ENCODE measurements around the gene RAB44. TPM values are rescaled to one million over a fixed set of nuclear protein-coding genes. Genes with fewer than 3 reads are reported as not detected.
A peak's percentile ranks its signal among the peaks of the same experiment; 100 is the strongest.
"Not testable (repeated sequence)": the region's sequence is repeated elsewhere in the genome, so short reads cannot be mapped to it uniquely, and the experiment has no call there.

The RAB44 gene
- total RNA-seq, 1 donor from 2014 or later = not detected

DNA sequence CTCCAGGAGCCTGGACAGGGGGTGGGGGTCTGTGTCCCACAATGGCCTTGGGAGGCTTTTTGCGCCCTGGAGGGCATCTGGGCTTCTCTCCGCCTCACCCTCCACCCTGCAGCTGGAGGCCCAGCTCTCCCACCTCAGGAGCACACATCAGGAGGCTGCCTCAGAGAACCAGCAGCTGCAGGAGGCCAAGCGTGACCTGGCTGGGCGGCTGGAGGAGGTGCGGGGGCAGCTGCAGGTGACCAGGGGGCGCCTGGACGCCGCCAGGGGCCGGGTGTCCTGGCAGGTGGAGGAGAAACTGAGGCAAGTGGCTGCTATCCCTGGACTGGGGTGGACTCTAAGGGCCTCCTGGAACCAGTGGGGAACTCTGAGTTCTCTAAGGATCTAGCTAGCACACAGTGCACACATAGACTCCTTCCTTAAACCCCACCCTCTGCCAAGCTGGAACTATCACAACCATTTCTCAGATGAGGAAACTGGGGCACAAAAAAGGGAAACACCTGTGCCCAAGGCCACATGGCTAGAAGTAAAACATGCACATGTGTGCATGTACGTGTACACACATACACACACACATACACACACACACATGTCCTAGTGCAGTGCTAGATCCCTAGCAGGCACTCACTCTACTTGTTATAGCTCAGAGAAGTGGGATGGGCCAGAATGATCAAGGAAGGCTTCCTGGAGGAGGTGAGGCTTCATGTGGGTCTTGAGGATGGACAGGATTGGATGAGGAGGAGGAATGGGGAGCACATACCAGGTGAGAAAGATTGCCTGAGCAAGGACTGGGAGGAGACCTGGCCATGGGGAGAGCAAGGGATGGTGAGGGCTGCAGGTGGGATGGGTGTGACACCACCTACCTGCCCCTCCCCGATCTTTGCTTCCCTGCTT, 22.9 kb downstream of the RAB44 start:
- no peak overlapping the region for H3K9ac ChIP-seq (ENCODE audit: low read depth in 1 of 3, low read length in 3 of 3)
- no peaks in the 10 kb centered on the region for H3K9me3 ChIP-seq (ENCODE audit: control insufficient read depth in 3 of 3, low read length in 3 of 3)
- H3K27ac ChIP-seq (ENCODE audit: low read depth, low read length) = no peak overlapping the region
- no peaks in the 10 kb centered on the region for H3K27me3 ChIP-seq (ENCODE audit: control insufficient read depth in 3 of 3, insufficient read depth in 3 of 3, low read length in 3 of 3)
- no peak overlapping the region for H3K4me3 ChIP-seq (ENCODE audit: low read length in 3 of 3)
- no peaks in the 10 kb centered on the region for H3K36me3 ChIP-seq (ENCODE audit: control insufficient read depth in 3 of 3, insufficient read depth in 3 of 3, low read length in 3 of 3)
- no peaks in the 10 kb centered on the region for H3K4me1 ChIP-seq (ENCODE audit: control insufficient read depth in 3 of 3, insufficient read depth in 3 of 3, low read length in 3 of 3)

DNA sequence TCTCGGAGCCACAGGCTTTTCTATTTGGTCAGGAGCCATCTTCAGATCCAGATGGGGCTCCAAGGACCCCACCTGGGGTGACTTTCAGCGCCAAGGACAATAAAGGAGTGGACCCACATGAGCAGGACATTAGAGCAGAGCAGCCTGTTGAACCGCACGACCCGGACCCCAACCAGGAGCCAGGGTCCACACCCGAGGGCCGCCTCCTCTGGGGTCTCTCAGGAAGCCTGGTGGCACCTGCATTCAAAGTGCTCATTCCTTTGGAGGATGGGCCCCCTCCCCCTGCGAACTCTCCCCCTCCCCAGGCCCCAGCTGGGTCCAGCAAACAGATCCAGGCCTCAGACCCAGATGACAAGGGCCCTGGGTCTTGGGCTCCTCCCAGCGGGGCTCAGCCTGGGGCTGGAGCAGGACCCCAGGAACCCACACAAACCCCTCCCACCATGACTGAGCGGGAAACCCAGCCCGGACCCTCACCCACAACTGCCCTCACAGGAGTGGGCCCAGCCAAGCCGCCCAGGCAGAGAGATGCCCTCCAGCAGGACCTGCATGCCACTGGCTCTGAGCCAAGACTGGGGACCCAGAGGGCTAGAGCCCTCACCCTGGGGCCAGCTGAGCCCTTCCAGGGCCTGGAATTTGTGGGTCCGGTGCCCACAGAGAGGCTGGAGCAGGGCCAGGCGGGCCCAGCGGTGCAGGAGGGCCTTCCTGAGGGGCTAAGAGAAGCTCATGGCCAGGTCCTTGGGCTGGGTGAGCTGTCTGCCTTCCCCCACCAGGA, 23.9 kb downstream of the RAB44 start:
- no peak overlapping the region for H3K4me3 ChIP-seq (ENCODE audit: low read length in 3 of 3)
- H3K27ac ChIP-seq (ENCODE audit: low read depth, low read length) = no peak overlapping the region
- no peaks in the 10 kb centered on the region for H3K9me3 ChIP-seq (ENCODE audit: control insufficient read depth in 3 of 3, low read length in 3 of 3)

DNA sequence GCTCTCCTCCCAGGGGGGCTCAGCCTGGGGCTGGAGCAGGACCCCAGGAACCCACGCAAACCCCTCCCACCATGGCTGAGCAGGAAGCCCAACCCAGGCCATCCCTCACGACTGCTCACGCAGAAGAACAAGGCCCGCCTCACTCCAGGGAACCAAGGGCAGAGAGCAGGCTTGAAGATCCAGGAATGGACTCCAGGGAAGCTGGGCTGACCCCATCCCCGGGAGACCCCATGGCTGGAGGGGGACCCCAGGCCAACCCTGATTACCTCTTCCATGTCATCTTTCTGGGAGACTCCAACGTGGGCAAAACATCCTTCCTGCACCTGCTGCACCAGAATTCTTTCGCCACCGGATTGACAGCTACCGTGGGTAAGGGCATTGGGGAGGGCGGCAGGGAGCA, 24.7 kb downstream of the RAB44 start:
- H3K4me3 ChIP-seq (ENCODE audit: low read length in 3 of 3) = no peak overlapping the region
- no peak overlapping the region for H3K9ac ChIP-seq (ENCODE audit: low read depth in 1 of 3, low read length in 3 of 3)

More for the DNA sequence above, 23.9 kb downstream of the RAB44 start:
- no peaks in the 10 kb centered on the region for H3K4me1 ChIP-seq (ENCODE audit: control insufficient read depth in 3 of 3, insufficient read depth in 3 of 3, low read length in 3 of 3)
- H3K27me3 ChIP-seq (ENCODE audit: control insufficient read depth in 3 of 3, insufficient read depth in 3 of 3, low read length in 3 of 3) = no peaks in the 10 kb centered on the region
- no peaks in the 10 kb centered on the region for H3K36me3 ChIP-seq (ENCODE audit: control insufficient read depth in 3 of 3, insufficient read depth in 3 of 3, low read length in 3 of 3)
- no peak overlapping the region for H3K9ac ChIP-seq (ENCODE audit: low read depth in 1 of 3, low read length in 3 of 3)

DNA sequence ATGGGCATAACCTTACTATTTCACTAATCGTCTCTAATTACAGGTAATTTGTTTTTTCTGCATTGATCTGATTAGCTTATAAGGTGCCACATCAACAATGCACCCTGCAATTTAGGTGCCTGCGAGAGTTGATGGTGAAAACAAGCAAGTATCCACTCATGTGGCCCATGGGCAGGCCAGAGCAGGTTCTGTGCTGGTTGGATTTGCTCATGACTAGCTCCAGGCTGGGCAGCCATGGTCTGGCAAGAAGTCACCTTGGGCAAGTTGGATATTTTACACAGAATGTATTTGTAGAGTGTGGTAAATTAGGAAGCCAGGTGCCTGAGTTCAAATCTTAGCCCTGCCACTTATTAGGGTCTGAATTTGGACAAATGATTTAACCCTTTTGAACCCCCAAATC, 25.3 kb downstream of the RAB44 start:
- Histone ChIP-seq H3K4me1 (ENCODE audit: control insufficient read depth in 3 of 3, insufficient read depth in 3 of 3, low read length in 3 of 3) (no peaks in the 10 kb centered on the region), H3K9me3 (ENCODE audit: control insufficient read depth in 3 of 3, low read length in 3 of 3) (no peaks in the 10 kb centered on the region), H3K27me3 (ENCODE audit: control insufficient read depth in 3 of 3, insufficient read depth in 3 of 3, low read length in 3 of 3) (no peaks in the 10 kb centered on the region), H3K9ac (ENCODE audit: low read depth in 1 of 3, low read length in 3 of 3) (no peak overlapping the region), H3K36me3 (ENCODE audit: control insufficient read depth in 3 of 3, insufficient read depth in 3 of 3, low read length in 3 of 3) (no peaks in the 10 kb centered on the region), H3K27ac (ENCODE audit: low read depth, low read length) (no peak overlapping the region), H3K4me3 (ENCODE audit: low read length in 3 of 3) (no peak overlapping the region)

More for the DNA sequence above, 24.7 kb downstream of the RAB44 start:
- Histone ChIP-seq H3K4me1 (ENCODE audit: control insufficient read depth in 3 of 3, insufficient read depth in 3 of 3, low read length in 3 of 3) (no peaks in the 10 kb centered on the region), H3K27me3 (ENCODE audit: control insufficient read depth in 3 of 3, insufficient read depth in 3 of 3, low read length in 3 of 3) (no peaks in the 10 kb centered on the region), H3K36me3 (ENCODE audit: control insufficient read depth in 3 of 3, insufficient read depth in 3 of 3, low read length in 3 of 3) (no peaks in the 10 kb centered on the region), H3K9me3 (ENCODE audit: control insufficient read depth in 3 of 3, low read length in 3 of 3) (no peaks in the 10 kb centered on the region), H3K27ac (ENCODE audit: low read depth, low read length) (no peak overlapping the region)

DNA sequence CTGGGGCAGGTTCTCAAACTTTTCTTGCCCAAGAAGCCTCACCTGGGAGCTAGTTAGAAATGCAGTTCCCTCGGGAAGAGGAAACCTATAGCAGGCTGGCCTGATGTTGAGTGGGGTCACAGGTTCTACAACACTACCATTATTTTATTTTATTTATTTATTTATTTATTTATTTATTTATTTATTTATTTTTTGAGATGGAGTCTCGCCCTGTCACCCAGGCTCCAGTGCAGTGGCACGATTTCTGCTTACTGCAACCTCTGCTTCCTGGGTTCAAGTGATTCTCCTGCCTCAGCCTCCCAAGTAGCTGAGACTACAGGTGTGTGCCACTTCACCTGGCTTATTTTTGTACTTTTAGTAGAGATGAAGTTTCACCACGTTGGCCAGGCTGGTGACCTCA, 26.4 kb downstream of the RAB44 start:
- not testable (repeated sequence) for H3K27ac ChIP-seq (ENCODE audit: low read depth, low read length); H3K9me3 ChIP-seq (ENCODE audit: control insufficient read depth in 3 of 3, low read length in 3 of 3); H3K36me3 ChIP-seq (ENCODE audit: control insufficient read depth in 3 of 3, insufficient read depth in 3 of 3, low read length in 3 of 3); H3K4me1 ChIP-seq (ENCODE audit: control insufficient read depth in 3 of 3, insufficient read depth in 3 of 3, low read length in 3 of 3); H3K27me3 ChIP-seq (ENCODE audit: control insufficient read depth in 3 of 3, insufficient read depth in 3 of 3, low read length in 3 of 3); H3K9ac ChIP-seq (ENCODE audit: low read depth in 1 of 3, low read length in 3 of 3); H3K4me3 ChIP-seq (ENCODE audit: low read length in 3 of 3)

DNA sequence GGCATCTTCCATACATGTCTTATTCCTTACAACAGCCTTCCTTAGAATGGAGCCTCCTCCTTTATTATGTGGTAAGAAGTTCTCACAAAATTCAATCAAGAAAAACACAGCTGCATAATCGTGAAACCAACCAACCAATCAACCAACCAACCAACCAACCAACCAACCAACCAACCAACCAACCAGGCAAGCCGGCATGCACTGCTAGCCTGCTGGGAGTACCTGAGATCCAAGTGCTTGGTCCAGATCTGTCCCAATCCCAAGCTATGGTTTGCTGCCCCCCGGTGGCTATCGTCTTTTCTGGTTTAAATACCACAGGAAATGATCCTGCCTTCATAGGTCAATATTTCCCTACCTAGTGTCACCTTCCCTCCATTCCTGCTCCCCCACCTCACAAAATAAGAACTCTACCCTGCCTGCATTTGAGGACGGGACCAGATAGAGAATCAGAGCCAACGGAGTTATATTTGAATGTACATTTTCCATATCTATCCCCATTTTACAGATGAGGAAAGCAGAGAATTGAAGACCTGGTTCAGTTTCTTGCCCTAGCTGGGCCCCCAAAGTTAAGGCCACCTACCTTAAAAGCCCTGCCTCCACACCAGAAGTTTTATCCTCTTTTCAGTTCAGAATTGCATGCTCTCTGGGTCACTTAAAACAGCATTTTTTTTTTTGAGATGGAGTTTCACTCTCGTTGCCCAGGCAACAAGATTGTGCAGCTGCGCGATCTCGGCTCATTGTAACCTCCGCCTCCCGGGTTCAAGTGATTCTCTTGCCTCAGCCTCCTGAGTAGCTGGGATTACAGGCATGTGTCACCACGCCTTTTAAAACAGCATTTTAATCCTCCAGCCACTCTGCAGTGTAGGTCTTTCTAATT, 27.1 kb downstream of the RAB44 start:
- no peak overlapping the region for H3K27ac ChIP-seq (ENCODE audit: low read depth, low read length)
- H3K27me3 ChIP-seq (ENCODE audit: control insufficient read depth in 3 of 3, insufficient read depth in 3 of 3, low read length in 3 of 3) = no peaks in the 10 kb centered on the region
- no peak overlapping the region for H3K9ac ChIP-seq (ENCODE audit: low read depth in 1 of 3, low read length in 3 of 3)
- no peak overlapping the region for H3K4me3 ChIP-seq (ENCODE audit: low read length in 3 of 3)
- no peaks in the 10 kb centered on the region for H3K36me3 ChIP-seq (ENCODE audit: control insufficient read depth in 3 of 3, insufficient read depth in 3 of 3, low read length in 3 of 3)
- H3K9me3 ChIP-seq (ENCODE audit: control insufficient read depth in 3 of 3, low read length in 3 of 3) = no peaks in the 10 kb centered on the region
- peaks cover 0 to 4% (median 3%) of the 10 kb centered on the region in 3 donors for H3K4me1 ChIP-seq (ENCODE audit: control insufficient read depth in 3 of 3, insufficient read depth in 3 of 3, low read length in 3 of 3)

DNA sequence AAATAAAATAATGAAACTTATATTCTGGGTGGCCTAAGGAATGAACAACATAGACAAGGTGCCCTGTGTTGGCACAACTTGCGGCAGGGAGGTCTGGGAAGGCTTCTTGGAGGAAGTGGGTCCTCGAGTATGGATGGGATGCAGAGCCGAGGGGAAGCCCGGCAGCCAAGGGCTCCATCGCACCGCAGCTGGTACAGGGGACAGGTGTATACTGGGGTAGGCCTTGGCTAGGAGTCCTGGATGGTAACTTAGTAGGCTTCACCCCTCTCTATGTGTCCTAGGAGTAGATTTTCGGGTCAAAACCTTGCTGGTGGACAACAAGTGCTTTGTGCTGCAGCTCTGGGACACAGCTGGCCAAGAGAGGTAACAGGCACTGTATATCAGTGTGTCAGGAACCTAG, 28.0 kb downstream of the RAB44 start:
- Histone ChIP-seq H3K4me1 (ENCODE audit: control insufficient read depth in 3 of 3, insufficient read depth in 3 of 3, low read length in 3 of 3) (peaks cover 0 to 4% (median 3%) of the 10 kb centered on the region in 3 donors), H3K9ac (ENCODE audit: low read depth in 1 of 3, low read length in 3 of 3) (no peak overlapping the region)

DNA sequence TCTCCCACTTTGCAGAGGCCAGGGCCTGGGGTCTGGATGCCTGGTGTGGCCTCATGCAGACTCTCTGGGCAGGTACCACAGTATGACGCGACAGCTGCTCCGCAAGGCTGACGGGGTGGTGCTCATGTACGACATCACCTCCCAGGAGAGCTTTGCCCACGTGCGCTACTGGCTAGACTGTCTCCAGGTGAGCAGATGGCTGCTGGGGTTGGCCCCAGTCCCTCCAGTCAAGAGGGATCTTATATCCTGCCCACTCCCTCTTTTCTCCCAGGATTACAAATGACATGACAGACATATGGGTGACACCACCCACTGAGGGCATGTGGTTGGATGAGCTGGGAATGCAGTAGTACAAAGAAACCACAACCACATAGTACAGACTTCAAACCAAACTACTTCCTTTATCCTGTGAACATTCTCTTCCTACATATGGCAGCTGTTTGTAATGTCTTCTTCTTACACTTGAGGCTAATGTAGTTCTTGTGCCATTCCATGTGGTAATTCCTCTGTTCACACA, 29.9 kb downstream of the RAB44 start:
- H3K9me3 ChIP-seq (ENCODE audit: control insufficient read depth in 3 of 3, low read length in 3 of 3) = no peaks in the 10 kb centered on the region
- no peak overlapping the region for H3K4me3 ChIP-seq (ENCODE audit: low read length in 3 of 3)

More for the DNA sequence above, 28.0 kb downstream of the RAB44 start:
- H3K27ac ChIP-seq (ENCODE audit: low read depth, low read length) = no peak overlapping the region
- H3K27me3 ChIP-seq (ENCODE audit: control insufficient read depth in 3 of 3, insufficient read depth in 3 of 3, low read length in 3 of 3) = no peaks in the 10 kb centered on the region
- no peaks in the 10 kb centered on the region for H3K36me3 ChIP-seq (ENCODE audit: control insufficient read depth in 3 of 3, insufficient read depth in 3 of 3, low read length in 3 of 3)
- no peaks in the 10 kb centered on the region for H3K9me3 ChIP-seq (ENCODE audit: control insufficient read depth in 3 of 3, low read length in 3 of 3)
- H3K4me3 ChIP-seq (ENCODE audit: low read length in 3 of 3) = no peak overlapping the region

DNA sequence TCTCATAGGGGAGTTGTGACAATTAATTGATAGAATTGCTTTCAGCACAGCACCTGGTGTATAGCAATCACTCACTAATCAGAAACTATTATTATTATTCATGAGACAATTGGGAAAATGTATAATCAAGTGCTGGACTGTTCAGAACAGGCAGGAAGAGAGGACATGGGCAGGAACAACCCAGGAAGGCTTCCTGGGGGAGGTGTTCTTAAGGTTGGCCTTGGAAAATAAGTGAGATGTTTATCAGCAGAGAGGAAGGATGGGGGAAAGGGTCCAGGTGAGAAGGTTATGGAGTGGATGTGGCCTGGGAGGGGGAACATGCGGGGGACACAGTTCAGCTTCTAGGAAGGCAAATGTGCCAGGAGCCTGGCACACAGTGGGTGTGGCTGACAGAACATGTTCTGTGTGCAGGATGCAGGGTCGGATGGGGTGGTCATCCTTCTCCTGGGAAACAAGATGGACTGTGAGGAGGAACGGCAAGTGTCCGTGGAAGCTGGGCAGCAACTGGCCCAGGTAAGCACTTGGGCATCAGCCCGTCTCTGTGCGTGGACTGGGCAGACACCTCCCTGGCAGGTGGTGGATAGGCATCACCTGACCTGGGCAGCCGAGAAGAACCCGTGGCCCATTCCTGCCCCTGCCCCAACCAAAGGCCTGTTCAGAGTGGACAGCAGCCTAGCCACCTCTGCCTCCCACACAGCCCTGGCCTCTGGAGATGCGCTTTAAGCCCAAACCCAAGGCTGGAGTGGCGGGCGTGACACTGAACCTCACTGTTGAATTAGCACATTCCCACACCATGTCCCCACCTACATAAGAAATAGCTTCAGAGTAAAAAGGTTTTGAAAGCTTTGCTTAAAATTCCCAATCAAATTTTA, 30.9 kb downstream of the RAB44 start:
- Histone ChIP-seq H3K27me3 (ENCODE audit: control insufficient read depth in 3 of 3, insufficient read depth in 3 of 3, low read length in 3 of 3) (no peaks in the 10 kb centered on the region), H3K36me3 (ENCODE audit: control insufficient read depth in 3 of 3, insufficient read depth in 3 of 3, low read length in 3 of 3) (no peaks in the 10 kb centered on the region), H3K4me1 (ENCODE audit: control insufficient read depth in 3 of 3, insufficient read depth in 3 of 3, low read length in 3 of 3) (peaks cover 3 to 13% (median 6%) of the 10 kb centered on the region in 3 donors), H3K27ac (ENCODE audit: low read depth, low read length) (peak overlapping the region; percentile 46), H3K4me3 (ENCODE audit: low read length in 3 of 3) (no peak overlapping the region), H3K9ac (ENCODE audit: low read depth in 1 of 3, low read length in 3 of 3) (peak overlapping the region in 1 of 3 donors; percentile 17), H3K9me3 (ENCODE audit: control insufficient read depth in 3 of 3, low read length in 3 of 3) (no peaks in the 10 kb centered on the region)

More for the DNA sequence above, 29.9 kb downstream of the RAB44 start:
- Histone ChIP-seq H3K4me1 (ENCODE audit: control insufficient read depth in 3 of 3, insufficient read depth in 3 of 3, low read length in 3 of 3) (peaks cover under 1 to 10% (median 3%) of the 10 kb centered on the region in 3 donors), H3K9ac (ENCODE audit: low read depth in 1 of 3, low read length in 3 of 3) (no peak overlapping the region), H3K27me3 (ENCODE audit: control insufficient read depth in 3 of 3, insufficient read depth in 3 of 3, low read length in 3 of 3) (no peaks in the 10 kb centered on the region), H3K27ac (ENCODE audit: low read depth, low read length) (no peak overlapping the region), H3K36me3 (ENCODE audit: control insufficient read depth in 3 of 3, insufficient read depth in 3 of 3, low read length in 3 of 3) (no peaks in the 10 kb centered on the region)
